Breast epithelium (tissue), 4 donors: ENCODE measurements around the gene PRKCE. TPM values are rescaled to one million over a fixed set of nuclear protein-coding genes. Genes with fewer than 3 reads are reported as not detected.
A peak's percentile ranks its signal among the peaks of the same experiment; 100 is the strongest.

ENCODE experiments used
- DNase-seq, 2 donors: peaks; one replicate each; pipeline ENCODE4 v3.0.0-alpha.2; 2019; ENCODE audit warnings: low spot score in 2 of 2
- H3K27ac ChIP-seq, 2 donors: fragments of 200-600 bp; sonication (generic) in 1 of 2; one replicate each; pipeline ENCODE4 v1.5.1; 2016 to 2019; ENCODE audit warnings: mild to moderate bottlenecking in 1 of 2
- H3K27me3 ChIP-seq, 2 donors: fragments of 200-600 bp; sonication (generic) in 1 of 2; one replicate each; pipeline versions ENCODE4 v1.5.1 to v1.6.0; 2017 to 2019; ENCODE audit warnings: control low read depth in 1 of 2, mild to moderate bottlenecking in 1 of 2
- H3K36me3 ChIP-seq: fragments of 200-600 bp; one replicate; pipeline ENCODE4 v1.5.1; 2019
- H3K4me1 ChIP-seq, 2 donors: fragments of 200-600 bp; sonication (generic); one replicate each; pipeline ENCODE4 v1.5.1; 2016 to 2019; ENCODE audit warnings: control low read depth in 1 of 2
- H3K4me3 ChIP-seq, 3 donors: fragments of 200-600 bp; sonication (generic); 1 replicate in 2 of 3; 2 replicates in 1 of 3; pipeline ENCODE4 v1.5.1; 2016 to 2019; ENCODE audit warnings: mild to moderate bottlenecking in 3 of 3, moderate library complexity in 2 of 3
- H3K9me3 ChIP-seq, 2 donors: fragments of 200-600 bp; sonication (generic) in 1 of 2; one replicate each; pipeline ENCODE4 v1.5.1; 2016 to 2019; ENCODE audit warnings: control low read depth in 1 of 2
- CTCF ChIP-seq, 3 donors: fragments of 450-650 bp; IDR thresholded peaks; one replicate each; pipeline ENCODE4 v1.5.1; 2016 to 2017; ENCODE audit warnings: antibody characterized with exemption in 3 of 3, mild to moderate bottlenecking in 3 of 3, moderate library complexity in 3 of 3
- POLR2A ChIP-seq: fragments of 450-650 bp; IDR thresholded peaks from one replicate; pipeline ENCODE4 v1.6.1; 2016; ENCODE audit warnings: antibody characterized with exemption, mild to moderate bottlenecking, moderate library complexity
- POLR2AphosphoS5 ChIP-seq, 3 donors: sonication (generic); formaldehyde crosslinking; IDR thresholded peaks; one replicate each; pipeline ENCODE4 v1.6.1; 2017; ENCODE audit warnings: antibody characterized with exemption in 3 of 3
- intact Hi-C: fragments of 100-400 bp; cut with DNase I; formaldehyde crosslinking; loops from one replicate; pipeline ENCODE4 v1.15.1; 2023; ENCODE audit warnings: low total_unique reads
- total RNA-seq, 3 donors: library from RNA; depleted of rRNA; stranded (reverse); fragments of >200 nt; gene quantifications; one replicate each; pipeline ENCODE4 v1.1.0, GENCODE V29; 2016

Gene PRKCE
- total RNA-seq, 3 donors from 2014 or later, result 20.6 to 34.0 (median 23.6) TPM

GRCh38 chr2:45721150-45721549 is 69.7 kb downstream of the PRKCE start:
- TF ChIP-seq CTCF (IDR thresholded peaks at IDR 0.05) (no peak), POLR2A (no peak), POLR2AphosphoS5 (IDR thresholded peaks at IDR 0.05) (no peak)
- Histone ChIP-seq H3K36me3 (no peaks in the 10 kb centered on the region), H3K27me3 (no peaks in the 10 kb centered on the region), H3K4me1 (no peaks in the 10 kb centered on the region), H3K9me3 (no peaks in the 10 kb centered on the region), H3K4me3 (no peak overlapping the region), H3K27ac (no peak overlapping the region)
- intact Hi-C loops, result no loop called here
- no peak for DNase-seq

GRCh38 chr2:45722477-45722876 is 71.0 kb downstream of the PRKCE start:
- no peak for TF ChIP-seq POLR2AphosphoS5 (IDR thresholded peaks at IDR 0.05)
- no peak for TF ChIP-seq CTCF (IDR thresholded peaks at IDR 0.05)
- TF ChIP-seq POLR2A, result no peak
- H3K4me3 ChIP-seq, result no peak overlapping the region
- H3K27me3 ChIP-seq, result no peaks in the 10 kb centered on the region
- H3K9me3 ChIP-seq, result no peaks in the 10 kb centered on the region
- H3K36me3 ChIP-seq, result no peaks in the 10 kb centered on the region
- peak overlapping the region in 1 of 2 donors; percentile 30 for H3K27ac ChIP-seq
- H3K4me1 ChIP-seq, result no peaks in the 10 kb centered on the region
- intact Hi-C loops, result no loop called here
- DNase-seq, result no peak

GRCh38 chr2:45723857-45724256 is 72.4 kb downstream of the PRKCE start:
- TF ChIP-seq POLR2A (no peak), POLR2AphosphoS5 (IDR thresholded peaks at IDR 0.05) (no peak), CTCF (IDR thresholded peaks at IDR 0.05) (no peak)

GRCh38 chr2:45724335-45724734 is 72.9 kb downstream of the PRKCE start:
- DNase-seq, result no peak
- Histone ChIP-seq H3K36me3 (no peaks in the 10 kb centered on the region), H3K27me3 (no peaks in the 10 kb centered on the region), H3K27ac (no peak overlapping the region), H3K9me3 (no peaks in the 10 kb centered on the region), H3K4me1 (no peaks in the 10 kb centered on the region), H3K4me3 (no peak overlapping the region)
- TF ChIP-seq CTCF (IDR thresholded peaks at IDR 0.05), result no peak
- no peak for TF ChIP-seq POLR2A
- TF ChIP-seq POLR2AphosphoS5 (IDR thresholded peaks at IDR 0.05), result no peak
- intact Hi-C loops, result no loop called here

More at GRCh38 chr2:45723857-45724256, 72.4 kb downstream of the PRKCE start:
- Histone ChIP-seq H3K27me3 (no peaks in the 10 kb centered on the region), H3K4me3 (no peak overlapping the region), H3K4me1 (no peaks in the 10 kb centered on the region), H3K27ac (no peak overlapping the region), H3K9me3 (no peaks in the 10 kb centered on the region), H3K36me3 (no peaks in the 10 kb centered on the region)
- no peak for DNase-seq
- intact Hi-C loops, result no loop called here

- Histone ChIP-seq H3K36me3 (no peaks in the 10 kb centered on the region), H3K27me3 (no peaks in the 10 kb centered on the region), H3K4me1 (no peaks in the 10 kb centered on the region), H3K9me3 (no peaks in the 10 kb centered on the region), H3K27ac (no peak overlapping the region), H3K4me3 (no peak overlapping the region)
- intact Hi-C loops, result no loop called here
- no peak for DNase-seq
- TF ChIP-seq POLR2AphosphoS5 (IDR thresholded peaks at IDR 0.05), result no peak
- TF ChIP-seq CTCF (IDR thresholded peaks at IDR 0.05), result no peak
- TF ChIP-seq POLR2A, result no peak
Observed at GRCh38 chr2:45725731-45726130, 74.3 kb downstream of the PRKCE start.
